ENCODE results near the gene CIAO2B.

The CIAO2B gene

DNA sequence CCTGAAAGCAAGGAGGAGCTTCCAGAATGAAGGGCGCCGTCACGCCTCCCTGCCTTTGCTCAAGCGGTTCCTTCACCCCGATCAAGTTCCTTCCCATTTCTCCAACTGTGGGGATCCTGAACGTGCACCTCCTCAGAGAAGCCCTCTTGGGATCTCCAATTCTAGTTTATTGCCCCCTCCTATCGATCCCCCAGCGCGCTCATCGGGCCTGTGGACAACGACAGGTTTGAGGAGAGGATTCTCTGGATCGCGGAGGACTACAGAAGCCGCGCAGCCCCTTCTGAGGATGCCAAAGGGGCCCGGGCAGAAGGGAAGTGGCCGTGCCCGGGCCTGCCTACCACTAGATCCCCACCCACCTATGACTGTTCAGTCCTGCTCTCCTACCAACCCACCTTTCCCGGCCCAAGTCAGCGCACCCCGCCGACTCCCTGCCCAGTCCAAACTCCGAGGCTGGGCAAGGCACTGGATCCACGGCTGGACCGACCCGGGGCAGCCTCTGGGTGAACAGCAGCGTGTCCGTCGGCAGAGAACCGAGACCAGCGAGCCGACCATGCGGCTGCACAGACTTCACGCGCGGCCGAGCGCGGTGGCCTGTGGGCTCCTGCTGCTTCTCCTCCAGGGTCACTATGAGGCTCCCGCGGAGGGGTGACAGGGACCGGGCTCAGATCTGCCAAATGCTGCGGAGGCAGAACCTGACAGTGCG lies 14.1 kb upstream of the CIAO2B start (continued):
- TF ChIP-seq ZNF8 (CRISPR knock-in tag; IDR thresholded peaks at IDR 0.05) (no peak), ISL1 (CRISPR knock-in tag; IDR thresholded peaks at IDR 0.05) (no peak)
- TF ChIP-seq, protein P1, sequence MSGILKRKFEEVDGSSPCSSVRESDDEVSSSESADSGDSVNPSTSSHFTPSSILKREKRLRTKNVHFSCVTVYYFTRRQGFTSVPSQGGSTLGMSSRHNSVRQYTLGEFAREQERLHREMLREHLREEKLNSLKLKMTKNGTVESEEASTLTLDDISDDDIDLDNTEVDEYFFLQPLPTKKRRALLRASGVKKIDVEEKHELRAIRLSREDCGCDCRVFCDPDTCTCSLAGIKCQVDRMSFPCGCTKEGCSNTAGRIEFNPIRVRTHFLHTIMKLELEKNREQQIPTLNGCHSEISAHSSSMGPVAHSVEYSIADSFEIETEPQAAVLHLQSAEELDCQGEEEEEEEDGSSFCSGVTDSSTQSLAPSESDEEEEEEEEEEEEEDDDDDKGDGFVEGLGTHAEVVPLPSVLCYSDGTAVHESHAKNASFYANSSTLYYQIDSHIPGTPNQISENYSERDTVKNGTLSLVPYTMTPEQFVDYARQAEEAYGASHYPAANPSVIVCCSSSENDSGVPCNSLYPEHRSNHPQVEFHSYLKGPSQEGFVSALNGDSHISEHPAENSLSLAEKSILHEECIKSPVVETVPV (CRISPR knock-in tag; IDR thresholded peaks at IDR 0.05) = no peak

DNA sequence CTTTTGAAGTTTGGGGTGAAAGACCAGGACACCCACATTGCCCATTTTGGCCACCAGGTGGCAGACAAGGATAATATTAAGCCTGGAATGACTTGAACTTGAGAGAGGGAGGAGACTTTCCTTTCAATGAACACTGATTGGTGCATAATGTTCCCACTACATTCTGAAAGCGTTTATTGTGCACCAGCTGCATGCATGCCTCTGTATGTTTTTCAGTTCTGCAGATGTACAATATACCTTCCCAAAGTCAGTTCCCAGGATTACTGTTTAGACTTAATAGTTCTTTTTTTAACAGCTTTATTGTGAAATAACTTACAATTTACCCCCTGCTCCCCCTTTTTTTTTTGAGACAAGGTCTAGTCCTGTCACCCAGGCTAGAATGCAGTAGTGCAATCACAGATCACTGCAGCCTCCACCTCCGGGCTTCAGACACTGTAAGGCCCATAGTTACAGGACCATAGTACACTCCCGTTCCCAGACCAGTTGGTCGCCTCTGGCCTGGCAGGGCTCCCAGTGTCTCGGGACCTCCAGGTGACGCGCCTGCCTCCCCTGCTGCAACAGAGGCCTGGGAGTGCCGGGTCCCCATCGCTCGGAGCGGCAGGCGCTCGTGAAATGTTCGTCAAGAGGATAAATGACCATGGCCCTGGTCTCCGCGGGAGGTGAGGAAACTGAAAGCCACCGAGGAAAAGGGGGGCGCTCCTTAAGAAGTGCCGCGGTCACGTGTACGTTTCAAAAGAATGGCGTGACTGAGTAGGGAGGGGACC lies 13.3 kb upstream of the CIAO2B start:
- peak; percentile 88 for ATAC-seq
- TF ChIP-seq, protein P2, sequence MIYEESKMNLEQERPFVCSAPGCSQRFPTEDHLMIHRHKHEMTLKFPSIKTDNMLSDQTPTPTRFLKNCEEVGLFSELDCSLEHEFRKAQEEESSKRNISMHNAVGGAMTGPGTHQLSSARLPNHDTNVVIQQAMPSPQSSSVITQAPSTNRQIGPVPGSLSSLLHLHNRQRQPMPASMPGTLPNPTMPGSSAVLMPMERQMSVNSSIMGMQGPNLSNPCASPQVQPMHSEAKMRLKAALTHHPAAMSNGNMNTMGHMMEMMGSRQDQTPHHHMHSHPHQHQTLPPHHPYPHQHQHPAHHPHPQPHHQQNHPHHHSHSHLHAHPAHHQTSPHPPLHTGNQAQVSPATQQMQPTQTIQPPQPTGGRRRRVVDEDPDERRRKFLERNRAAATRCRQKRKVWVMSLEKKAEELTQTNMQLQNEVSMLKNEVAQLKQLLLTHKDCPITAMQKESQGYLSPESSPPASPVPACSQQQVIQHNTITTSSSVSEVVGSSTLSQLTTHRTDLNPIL (CRISPR knock-in tag; IDR thresholded peaks at IDR 0.05; ENCODE audit: low read depth) = no peak
- no peak for TF ChIP-seq ZNF565 (CRISPR knock-in tag; conservative IDR thresholded peaks at IDR 0.05; ENCODE audit: low read depth)
- no peak for TF ChIP-seq SNAI2 (CRISPR knock-in tag; IDR thresholded peaks at IDR 0.05)
- no peak for TF ChIP-seq ZNF8 (CRISPR knock-in tag; IDR thresholded peaks at IDR 0.05)
- TF ChIP-seq ARNTL (CRISPR knock-in tag; IDR thresholded peaks at IDR 0.05; ENCODE audit: borderline replicate concordance, low read depth) = no peak
- TF ChIP-seq, protein P3, sequence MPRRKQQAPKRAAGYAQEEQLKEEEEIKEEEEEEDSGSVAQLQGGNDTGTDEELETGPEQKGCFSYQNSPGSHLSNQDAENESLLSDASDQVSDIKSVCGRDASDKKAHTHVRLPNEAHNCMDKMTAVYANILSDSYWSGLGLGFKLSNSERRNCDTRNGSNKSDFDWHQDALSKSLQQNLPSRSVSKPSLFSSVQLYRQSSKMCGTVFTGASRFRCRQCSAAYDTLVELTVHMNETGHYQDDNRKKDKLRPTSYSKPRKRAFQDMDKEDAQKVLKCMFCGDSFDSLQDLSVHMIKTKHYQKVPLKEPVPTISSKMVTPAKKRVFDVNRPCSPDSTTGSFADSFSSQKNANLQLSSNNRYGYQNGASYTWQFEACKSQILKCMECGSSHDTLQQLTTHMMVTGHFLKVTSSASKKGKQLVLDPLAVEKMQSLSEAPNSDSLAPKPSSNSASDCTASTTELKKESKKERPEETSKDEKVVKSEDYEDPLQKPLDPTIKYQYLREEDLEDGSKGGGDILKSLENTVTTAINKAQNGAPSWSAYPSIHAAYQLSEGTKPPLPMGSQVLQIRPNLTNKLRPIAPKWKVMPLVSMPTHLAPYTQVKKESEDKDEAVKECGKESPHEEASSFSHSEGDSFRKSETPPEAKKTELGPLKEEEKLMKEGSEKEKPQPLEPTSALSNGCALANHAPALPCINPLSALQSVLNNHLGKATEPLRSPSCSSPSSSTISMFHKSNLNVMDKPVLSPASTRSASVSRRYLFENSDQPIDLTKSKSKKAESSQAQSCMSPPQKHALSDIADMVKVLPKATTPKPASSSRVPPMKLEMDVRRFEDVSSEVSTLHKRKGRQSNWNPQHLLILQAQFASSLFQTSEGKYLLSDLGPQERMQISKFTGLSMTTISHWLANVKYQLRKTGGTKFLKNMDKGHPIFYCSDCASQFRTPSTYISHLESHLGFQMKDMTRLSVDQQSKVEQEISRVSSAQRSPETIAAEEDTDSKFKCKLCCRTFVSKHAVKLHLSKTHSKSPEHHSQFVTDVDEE (CRISPR knock-in tag; IDR thresholded peaks at IDR 0.05) = no peak

DNA sequence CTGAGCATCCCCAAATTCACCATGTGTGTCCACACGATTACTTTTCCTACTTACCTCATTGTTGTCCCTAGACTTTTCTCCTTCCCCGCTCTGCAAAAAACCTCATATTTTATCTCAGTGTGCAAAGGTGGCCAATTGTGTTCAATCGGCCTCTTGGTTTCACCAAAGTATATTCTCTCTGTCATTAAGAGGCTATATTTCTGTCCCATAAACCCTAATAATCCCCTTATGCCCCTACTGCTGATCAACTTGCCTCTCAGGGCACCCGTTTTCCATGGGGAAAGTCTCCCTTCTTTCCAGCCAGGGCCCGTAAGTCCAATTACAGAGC lies 12.7 kb upstream of the CIAO2B start:
- TF ChIP-seq GLIS3 (CRISPR knock-in tag; IDR thresholded peaks at IDR 0.05) = no peak
- no peak for TF ChIP-seq ISL1 (CRISPR knock-in tag; IDR thresholded peaks at IDR 0.05)
- no peak for TF ChIP-seq ZNF8 (CRISPR knock-in tag; IDR thresholded peaks at IDR 0.05)
- TF ChIP-seq TCF4 (CRISPR knock-in tag; IDR thresholded peaks at IDR 0.05; ENCODE audit: borderline replicate concordance) = no peak
- no peak for TF ChIP-seq PPARA (CRISPR knock-in tag; IDR thresholded peaks at IDR 0.05; ENCODE audit: borderline replicate concordance)
- TF ChIP-seq TOX (CRISPR knock-in tag; IDR thresholded peaks at IDR 0.05; ENCODE audit: borderline replicate concordance) = no peak
- TF ChIP-seq ARNTL (CRISPR knock-in tag; IDR thresholded peaks at IDR 0.05; ENCODE audit: borderline replicate concordance, low read depth) = no peak
- no peak for TF ChIP-seq ESRRG (CRISPR knock-in tag; IDR thresholded peaks at IDR 0.05)
- TF ChIP-seq CSDC2 (CRISPR knock-in tag; IDR thresholded peaks at IDR 0.05) = no peak
- no peak for TF ChIP-seq RARB (CRISPR knock-in tag; IDR thresholded peaks at IDR 0.05)
- TF ChIP-seq ZFP3 (CRISPR knock-in tag; IDR thresholded peaks at IDR 0.05) = no peak
- TF ChIP-seq SNAI2 (CRISPR knock-in tag; IDR thresholded peaks at IDR 0.05) = no peak
- TF ChIP-seq ZFP30 (CRISPR knock-in tag; IDR thresholded peaks at IDR 0.05) = no peak
- TF ChIP-seq BACH2 (CRISPR knock-in tag; IDR thresholded peaks at IDR 0.05; ENCODE audit: borderline replicate concordance) = no peak
- no peak for TF ChIP-seq ZC3H10 (CRISPR knock-in tag; IDR thresholded peaks at IDR 0.05)
- TF ChIP-seq, protein P4, sequence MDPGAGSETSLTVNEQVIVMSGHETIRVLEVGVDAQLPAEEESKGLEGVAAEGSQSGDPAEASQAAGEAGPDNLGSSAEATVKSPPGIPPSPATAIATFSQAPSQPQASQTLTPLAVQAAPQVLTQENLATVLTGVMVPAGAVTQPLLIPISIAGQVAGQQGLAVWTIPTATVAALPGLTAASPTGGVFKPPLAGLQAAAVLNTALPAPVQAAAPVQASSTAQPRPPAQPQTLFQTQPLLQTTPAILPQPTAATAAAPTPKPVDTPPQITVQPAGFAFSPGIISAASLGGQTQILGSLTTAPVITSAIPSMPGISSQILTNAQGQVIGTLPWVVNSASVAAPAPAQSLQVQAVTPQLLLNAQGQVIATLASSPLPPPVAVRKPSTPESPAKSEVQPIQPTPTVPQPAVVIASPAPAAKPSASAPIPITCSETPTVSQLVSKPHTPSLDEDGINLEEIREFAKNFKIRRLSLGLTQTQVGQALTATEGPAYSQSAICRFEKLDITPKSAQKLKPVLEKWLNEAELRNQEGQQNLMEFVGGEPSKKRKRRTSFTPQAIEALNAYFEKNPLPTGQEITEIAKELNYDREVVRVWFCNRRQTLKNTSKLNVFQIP (CRISPR knock-in tag; IDR thresholded peaks at IDR 0.05; ENCODE audit: borderline replicate concordance, low read depth) = no peak
- TF ChIP-seq, protein P1 (CRISPR knock-in tag; IDR thresholded peaks at IDR 0.05) = no peak
- no peak for TF ChIP-seq ZNF70 (CRISPR knock-in tag; IDR thresholded peaks at IDR 0.05)
- TF ChIP-seq OSR1 (CRISPR knock-in tag; IDR thresholded peaks at IDR 0.05) = no peak
- TF ChIP-seq, protein P5, sequence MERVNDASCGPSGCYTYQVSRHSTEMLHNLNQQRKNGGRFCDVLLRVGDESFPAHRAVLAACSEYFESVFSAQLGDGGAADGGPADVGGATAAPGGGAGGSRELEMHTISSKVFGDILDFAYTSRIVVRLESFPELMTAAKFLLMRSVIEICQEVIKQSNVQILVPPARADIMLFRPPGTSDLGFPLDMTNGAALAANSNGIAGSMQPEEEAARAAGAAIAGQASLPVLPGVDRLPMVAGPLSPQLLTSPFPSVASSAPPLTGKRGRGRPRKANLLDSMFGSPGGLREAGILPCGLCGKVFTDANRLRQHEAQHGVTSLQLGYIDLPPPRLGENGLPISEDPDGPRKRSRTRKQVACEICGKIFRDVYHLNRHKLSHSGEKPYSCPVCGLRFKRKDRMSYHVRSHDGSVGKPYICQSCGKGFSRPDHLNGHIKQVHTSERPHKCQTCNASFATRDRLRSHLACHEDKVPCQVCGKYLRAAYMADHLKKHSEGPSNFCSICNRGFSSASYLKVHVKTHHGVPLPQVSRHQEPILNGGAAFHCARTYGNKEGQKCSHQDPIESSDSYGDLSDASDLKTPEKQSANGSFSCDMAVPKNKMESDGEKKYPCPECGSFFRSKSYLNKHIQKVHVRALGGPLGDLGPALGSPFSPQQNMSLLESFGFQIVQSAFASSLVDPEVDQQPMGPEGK (CRISPR knock-in tag; IDR thresholded peaks at IDR 0.05; ENCODE audit: borderline replicate concordance) = no peak
- ATAC-seq = no peak
